Posterior cingulate gyrus (tissue), 11 donors: ENCODE data around the gene ZNF776.
"Not testable (repeated sequence)": the region's sequence is repeated elsewhere in the genome, so short reads cannot be mapped to it uniquely, and the experiment has no call there.

Experiments
- DNase-seq, 10 donors: peaks; one replicate each; pipeline versions ENCODE4 v3.0.0 to v3.0.0-alpha.2; 2020 to 2021; ENCODE audit warnings: mixed read lengths in 3 of 10
- intact Hi-C: fragments of 100-400 bp; cut with DNase I; formaldehyde crosslinking; loops from one replicate; pipeline ENCODE4 v1.15.1; 2023

The ZNF776 gene

GRCh38 chr19:57746580-57747471 lies at the start of gene ZNF776:
Gene ZNF776, plus strand, starts transcription at chr19:57746815. Its CDS starts 244 bp downstream, at chr19:57747059.
- DNase-seq, result peak; percentile 68 to 96 (median 84)
- intact Hi-C loops, result no loop called here

DNA sequence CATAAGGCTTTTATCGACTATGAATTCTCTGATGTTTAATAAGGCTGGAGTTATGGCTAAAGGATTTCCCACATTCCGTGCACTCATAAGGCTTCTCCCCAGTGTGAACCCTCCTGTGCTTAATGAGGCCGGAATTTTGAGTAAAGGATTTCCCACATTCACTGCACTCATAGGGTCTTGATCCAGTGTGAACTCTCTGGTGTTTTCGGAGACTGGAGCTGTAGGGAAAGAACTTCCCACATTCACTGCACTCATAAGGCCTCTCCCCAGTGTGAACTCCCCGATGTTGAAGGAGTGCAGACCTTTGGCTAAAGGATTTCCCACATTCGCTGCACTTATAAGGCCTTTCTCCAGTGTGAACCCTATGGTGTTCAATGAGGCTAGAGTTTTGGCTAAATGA lies 45.0 kb upstream of the ZNF776 start:
- intact Hi-C loops, result no loop called here
- no peak for DNase-seq

- intact Hi-C loops, result no loop called here
- DNase-seq, result no peak
Observed at GRCh38 chr19:57706346-57706745, 40.3 kb upstream of the ZNF776 start.

DNA sequence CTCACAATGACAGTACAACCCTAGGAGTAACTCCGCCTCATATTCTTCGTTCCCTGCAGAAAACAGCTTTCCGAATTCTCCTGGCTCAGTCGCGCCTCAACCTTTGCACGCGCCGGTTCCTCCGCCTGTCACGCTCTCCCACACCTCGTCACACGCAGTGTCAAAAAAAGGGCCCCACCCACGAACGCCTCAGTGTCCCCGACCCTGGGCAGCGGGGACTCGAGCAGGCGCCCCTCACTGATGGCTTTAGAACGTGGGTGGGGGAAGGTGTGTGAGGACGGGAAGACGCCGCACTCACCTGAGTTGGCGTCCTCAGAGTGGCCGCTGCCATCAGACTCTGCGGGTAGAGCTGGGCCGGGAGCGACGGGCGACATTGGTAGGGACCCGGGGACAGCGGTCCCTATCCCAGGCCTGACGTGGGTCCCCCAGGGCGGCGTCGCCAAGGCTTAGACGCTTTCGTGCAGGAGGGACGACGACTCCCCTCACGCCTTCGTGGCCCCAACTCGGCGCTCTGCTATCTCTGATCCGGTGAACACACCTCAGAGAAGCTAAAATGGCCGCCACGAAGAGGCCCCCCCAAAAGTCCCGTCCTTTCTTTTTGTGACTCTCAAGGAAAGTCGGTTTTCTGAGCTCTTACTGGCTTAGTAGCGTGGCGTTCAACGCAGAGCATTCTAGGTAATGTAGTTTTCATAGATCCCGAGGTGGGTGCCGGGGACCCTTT lies 37.8 kb upstream of the ZNF776 start, which contains the start of gene ZNF154:
TSS of gene ZNF154 (minus strand) at position 564 of the 721 bp plus-strand sequence. CDS start at position 331, 233 bp downstream.
- intact Hi-C loops, result no loop called here

DNA sequence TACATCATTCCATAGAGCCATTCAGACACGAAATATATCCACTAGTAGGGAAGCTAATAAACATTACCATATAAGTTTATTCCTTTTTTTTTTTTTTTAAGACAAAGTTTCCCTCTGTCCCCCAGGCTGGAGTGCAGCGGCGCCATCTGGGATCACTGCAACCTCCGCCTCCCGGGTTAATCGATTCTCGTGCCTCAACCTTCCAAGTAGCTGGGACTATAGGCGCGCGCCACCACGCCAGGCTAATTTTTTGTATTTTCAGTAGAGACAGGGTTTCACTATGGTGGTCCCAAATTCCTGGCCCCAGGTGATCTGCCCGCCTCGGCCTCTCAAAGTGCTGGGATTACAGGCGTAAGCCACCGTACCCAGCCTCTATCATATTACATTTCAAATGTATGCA lies 37.0 kb upstream of the ZNF776 start:
- intact Hi-C loops, result no loop called here
- DNase-seq, result no peak

More for the DNA sequence above, 37.8 kb upstream of the ZNF776 start, which contains the start of gene ZNF154:
- DNase-seq, result peak; percentile 14 to 93 (median 66)

GRCh38 chr19:57712222-57712621 lies 34.4 kb upstream of the ZNF776 start:
- intact Hi-C loops, result no loop called here
- DNase-seq, result no peak

GRCh38 chr19:57719424-57719823 lies 27.2 kb upstream of the ZNF776 start:
- no peak for DNase-seq
- intact Hi-C loops, result no loop called here

DNA sequence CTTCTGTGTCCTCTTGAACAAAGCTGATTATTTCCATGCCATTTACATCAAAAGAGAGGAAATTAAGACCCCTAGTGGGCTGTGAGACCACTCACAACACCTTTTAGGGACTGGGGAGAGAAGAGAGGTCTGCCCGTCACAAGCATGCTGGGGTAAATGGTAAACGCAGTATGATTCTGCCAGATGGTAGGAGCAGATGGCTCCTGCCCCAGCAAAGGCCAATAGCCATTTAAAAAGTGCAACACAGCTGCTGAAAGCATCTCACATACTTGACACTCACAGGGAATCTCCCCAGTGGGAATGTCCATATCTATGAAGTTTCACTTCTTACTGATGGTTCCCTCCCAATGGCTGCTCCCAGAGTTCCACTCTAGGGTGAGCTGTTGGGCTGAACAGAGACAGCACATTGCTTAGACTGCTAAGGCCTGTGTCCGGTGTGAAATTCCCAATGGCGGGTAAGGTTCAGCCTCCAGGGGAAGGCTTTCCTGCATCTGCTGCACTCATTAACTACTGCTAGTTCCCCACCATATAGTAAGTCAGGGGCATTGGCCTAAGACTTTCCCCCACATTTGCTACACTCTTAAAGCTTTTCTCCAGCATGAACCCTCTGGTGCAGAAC lies 26.6 kb upstream of the ZNF776 start:
- intact Hi-C loops, result no loop called here

GRCh38 chr19:57720878-57721277 lies 25.7 kb upstream of the ZNF776 start:
- DNase-seq, result no peak
- intact Hi-C loops, result no loop called here

More for the DNA sequence above, 26.6 kb upstream of the ZNF776 start:
- no peak for DNase-seq

GRCh38 chr19:57738320-57738719 lies 8.3 kb upstream of the ZNF776 start:
- DNase-seq, result peak in 8 of 10 donors; percentile 29 to 93 (median 52)
- intact Hi-C loops, result loop anchor here (2.0 kb wide), 1 partner anchor 416 kb away; no protein-coding TSS in a partner anchor

- not testable (repeated sequence) for DNase-seq
- intact Hi-C loops, result loop anchor here (2.0 kb wide), 1 partner anchor 416 kb away; no protein-coding TSS in a partner anchor
Observed at GRCh38 chr19:57738770-57739169, 7.8 kb upstream of the ZNF776 start.

DNA sequence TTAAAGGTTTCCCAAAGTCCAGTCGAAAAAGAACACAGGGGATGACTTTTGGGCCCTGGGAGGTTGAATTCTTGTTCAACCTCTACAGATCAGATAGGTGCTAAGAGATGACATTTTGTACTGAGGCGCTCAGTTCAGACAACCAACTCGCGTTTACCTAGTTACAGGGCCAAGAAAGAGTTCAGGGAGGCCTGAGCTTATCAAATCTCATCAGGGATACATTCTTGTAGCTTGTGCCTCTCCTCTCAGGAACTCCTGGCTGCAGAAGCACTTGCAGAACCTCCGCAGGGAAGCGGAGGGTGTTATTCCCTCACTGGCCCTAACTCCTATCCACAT lies 825 bp downstream of the ZNF776 start:
- intact Hi-C loops, result no loop called here
- DNase-seq, result no peak

- no peak for DNase-seq
- intact Hi-C loops, result no loop called here
Observed at GRCh38 chr19:57748029-57748428, 1.4 kb downstream of the ZNF776 start.

DNA sequence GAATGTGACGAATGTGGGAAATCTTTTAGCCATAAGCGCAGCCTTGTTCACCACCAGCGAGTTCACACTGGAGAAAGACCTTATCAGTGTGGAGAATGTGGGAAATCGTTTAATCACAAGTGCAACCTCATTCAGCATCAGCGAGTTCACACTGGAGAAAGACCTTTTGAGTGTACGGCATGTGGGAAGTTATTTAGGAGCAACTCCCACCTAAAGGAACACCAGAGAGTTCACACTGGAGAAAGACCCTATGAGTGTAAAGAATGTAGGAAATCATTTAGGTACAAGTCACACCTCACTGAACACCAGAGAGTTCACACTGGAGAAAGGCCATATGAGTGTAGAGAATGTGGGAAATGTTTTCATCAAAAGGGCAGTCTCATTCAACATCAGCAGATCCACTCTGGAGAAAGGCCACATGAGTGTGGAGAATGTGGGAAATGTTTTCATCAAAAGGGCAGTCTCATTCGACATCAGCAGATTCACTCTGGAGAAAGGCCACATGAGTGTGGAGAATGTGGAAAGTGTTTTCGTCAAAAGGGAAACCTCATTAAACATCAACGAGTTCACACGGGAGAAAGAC lies 7.6 kb downstream of the ZNF776 start:
- DNase-seq, result no peak
- intact Hi-C loops, result no loop called here

GRCh38 chr19:57755031-57755430 lies 8.4 kb downstream of the ZNF776 start:
- no peak for DNase-seq
- intact Hi-C loops, result no loop called here

DNA sequence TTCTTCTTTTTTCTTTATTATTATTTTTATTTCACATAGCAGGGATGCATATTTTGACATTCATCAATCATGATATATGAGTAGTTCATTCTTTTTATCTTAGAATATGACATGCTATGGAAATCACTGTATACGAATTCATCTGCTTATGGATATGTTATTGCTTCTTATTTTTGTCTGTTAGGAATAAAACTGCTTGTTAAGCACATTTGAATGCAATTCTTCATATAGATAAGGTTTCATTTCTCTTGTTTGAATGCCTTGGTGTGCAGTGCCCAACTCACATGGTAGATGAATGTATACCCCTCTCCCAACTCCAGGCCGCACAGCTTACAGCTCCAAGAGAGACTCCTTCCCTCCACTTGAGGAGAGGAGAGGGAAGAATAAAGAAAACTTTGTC lies 11.3 kb downstream of the ZNF776 start:
- intact Hi-C loops, result no loop called here

GRCh38 chr19:57759096-57759495 lies 12.5 kb downstream of the ZNF776 start:
- intact Hi-C loops, result no loop called here
- no peak for DNase-seq

More for the DNA sequence above, 11.3 kb downstream of the ZNF776 start:
- no peak for DNase-seq

DNA sequence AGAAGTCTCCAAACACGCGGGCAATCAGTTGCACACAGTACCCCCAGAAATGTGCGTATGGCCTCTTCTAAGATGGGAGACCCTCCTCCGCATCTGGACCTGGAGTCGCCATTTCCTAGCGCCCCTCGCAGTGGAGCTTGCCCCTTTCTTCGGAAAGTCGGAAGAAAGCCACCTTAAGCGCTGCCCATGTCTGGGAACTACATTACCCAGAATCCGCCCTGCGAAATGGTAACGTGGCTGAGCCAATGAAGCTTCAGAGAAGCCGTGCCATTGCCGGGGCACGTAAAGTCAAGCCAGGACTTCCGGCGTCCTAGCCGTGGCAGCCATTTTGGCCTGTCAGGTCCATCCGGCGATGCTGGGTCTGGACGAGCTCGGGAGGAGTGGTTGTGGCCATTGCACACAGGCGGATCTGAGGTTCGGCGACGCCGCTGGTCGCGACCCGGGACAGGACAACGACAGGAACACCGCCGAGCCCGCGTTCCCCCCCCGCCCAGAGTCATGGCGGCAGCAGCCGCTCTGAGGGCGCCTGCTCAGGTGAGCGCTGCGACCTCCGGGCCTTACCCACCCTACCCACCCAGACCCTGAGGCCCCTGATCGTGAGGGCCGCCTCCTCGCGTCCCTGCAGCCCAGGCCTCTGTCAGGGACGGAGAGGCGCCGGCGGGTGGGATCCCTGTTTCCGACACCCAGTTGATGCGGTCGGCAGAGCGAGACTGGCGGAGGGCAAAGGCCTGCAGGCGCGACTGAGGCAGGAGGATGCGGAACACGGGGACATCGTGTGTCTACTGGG lies 22.9 kb downstream of the ZNF776 start, which contains the start of gene ZNF586:
TSS of gene ZNF586 (plus strand) at position 332 of the 787 bp plus-strand sequence. CDS start at position 499, 167 bp downstream.
- intact Hi-C loops, result no loop called here
- peak; percentile 89 to 99 (median 92) for DNase-seq

- no peak for DNase-seq
- intact Hi-C loops, result no loop called here
Observed at GRCh38 chr19:57771417-57771816, 24.8 kb downstream of the ZNF776 start.

DNA sequence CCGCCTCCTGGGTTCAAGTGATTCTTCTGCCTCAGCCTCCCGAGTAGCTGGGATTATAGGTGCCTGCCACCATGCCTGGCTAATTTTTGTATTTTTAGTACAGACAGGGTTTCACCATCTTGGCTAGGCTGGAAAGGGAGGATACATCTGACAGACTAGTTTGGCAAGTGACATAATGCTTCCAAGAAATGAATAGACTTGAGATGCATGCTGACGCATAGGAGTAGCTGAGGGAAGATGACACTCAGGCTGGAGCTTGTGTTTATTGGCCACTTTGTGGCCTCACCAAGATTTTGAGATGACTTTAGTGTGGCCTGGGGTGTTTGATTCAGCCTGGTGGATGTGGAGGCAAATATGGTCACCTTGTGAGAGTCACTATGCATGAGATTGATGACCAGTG lies 26.9 kb downstream of the ZNF776 start:
- intact Hi-C loops, result no loop called here
- no peak for DNase-seq
